HCT116 (cell line): Measurements from ENCODE around the gene LDHAL6B. TPM values are rescaled to one million over a fixed set of nuclear protein-coding genes. Genes with fewer than 3 reads are reported as not detected.

ENCODE experiments used
- ATAC-seq: fragments of 200-7000 bp; cut with Tn5 transposase; 2 replicates; pipeline ENCODE4 v1.9.1; 2020; ENCODE audit warnings: mild to moderate bottlenecking, moderate library complexity
- BruUV-seq: library from RNA; stranded (reverse); fragments of 400-500 nt; replicated peaks from 2 replicates; lab custom pipeline; 2021; lab: Mats Ljungman, UMichigan
- CTCF ChIA-PET: fragments of 300-600 bp; sonication (Branson Sonifier 250); formaldehyde crosslinking; loops from one replicate; lab custom pipeline; 2021; ENCODE audit warnings: antibody characterized with exemption; lab: Charles Lee
- POLR2A ChIA-PET: fragments of 300-600, 350-600 bp; sonication (Branson Sonifier 250); formaldehyde crosslinking; loops from one replicate; lab custom pipeline; 2021; ENCODE audit warnings: antibody characterized with exemption; lab: Charles Lee
- RAD21 ChIA-PET, 2 experiments: fragments of 300-600 bp; sonication (Branson Sonifier 250); formaldehyde crosslinking; loops; one replicate each; lab custom pipeline; 2023; ENCODE audit warnings: low total read pairs in 2 of 2; ENCODE audit not compliant: uncharacterized antibody in 2 of 2, unreplicated experiment in 2 of 2, low non-redundant PET in 1 of 2; lab: Charles Lee
- DNase-seq: peaks from one replicate; pipeline ENCODE4 v3.0.0-alpha.2; 2010; ENCODE audit warnings: low read depth, low spot score
- H2AFZ ChIP-seq: fragments of 200-600 bp; shearing (Covaris generic), sonication (generic); 2 replicates; pipeline ENCODE4 v1.6.1; 2017; ENCODE audit warnings: low read depth, mixed run types, mixed read lengths, antibody characterized with exemption, low read length; ENCODE audit not compliant: poor library complexity, severe bottlenecking
- H3K27ac ChIP-seq: 2 replicates; pipeline ENCODE4 v1.5.1; 2012; ENCODE audit warnings: low read depth, low read length
- H3K27me3 ChIP-seq: fragments of 200-600 bp; sonication (generic); 2 replicates; pipeline ENCODE4 v1.6.1; 2016; ENCODE audit warnings: mixed run types, low read length, mixed read lengths; ENCODE audit not compliant: insufficient read depth
- H3K36me3 ChIP-seq, 2 experiments: fragments of 200-500 bp in 1 of 2; fragments of 200-600 bp in 1 of 2; sonication (Bioruptor generic) in 1 of 2; sonication (generic) in 1 of 2; 2 replicates each; pipeline versions ENCODE4 v1.5.1 to v1.6.1; 2014 to 2016; ENCODE audit warnings: low read length in 2 of 2, inconsistent platforms in 1 of 2, mixed read lengths in 1 of 2, mixed run types in 1 of 2; ENCODE audit not compliant: insufficient read depth in 2 of 2, control insufficient read depth in 1 of 2
- H3K4me1 ChIP-seq, 2 experiments: fragments of 200-600 bp in 1 of 2; sonication (generic) in 1 of 2; 2 replicates each; pipeline versions ENCODE4 v1.5.1 to v1.6.1; 2012 to 2017; ENCODE audit warnings: low read length in 2 of 2, inconsistent platforms in 1 of 2, mild to moderate bottlenecking in 1 of 2, mixed read lengths in 1 of 2, mixed run types in 1 of 2, moderate library complexity in 1 of 2; ENCODE audit not compliant: insufficient read depth in 2 of 2, control insufficient read depth in 1 of 2
- H3K4me2 ChIP-seq: fragments of 200-600 bp; sonication (generic); 2 replicates; pipeline ENCODE4 v1.6.1; 2017; ENCODE audit warnings: mixed run types, low read length, mixed read lengths
- H3K4me3 ChIP-seq, 2 experiments: fragments of 200-600 bp in 1 of 2; sonication (generic) in 1 of 2; replicated peaks in 1 of 2; 2 replicates each; pipeline ENCODE4 v1.5.1; 2011 to 2016; ENCODE audit warnings: low read length in 2 of 2, control low read depth in 1 of 2, low read depth in 1 of 2, mild to moderate bottlenecking in 1 of 2, mixed read lengths in 1 of 2, mixed run types in 1 of 2
- H3K79me2 ChIP-seq: fragments of 200-600 bp; sonication (generic); 2 replicates; pipeline ENCODE4 v1.6.1; 2017; ENCODE audit warnings: mild to moderate bottlenecking, mixed run types, low read length, moderate library complexity, mixed read lengths; ENCODE audit not compliant: insufficient read depth
- H3K9ac ChIP-seq: fragments of 200-600 bp; sonication (generic); 2 replicates; pipeline ENCODE4 v1.6.1; 2016; ENCODE audit warnings: low read length, mixed read lengths
- H3K9me2 ChIP-seq: fragments of 200-600 bp; sonication (generic), shearing (Covaris generic); 2 replicates; pipeline ENCODE4 v1.6.1; 2017; ENCODE audit warnings: mixed run types, mild to moderate bottlenecking, moderate library complexity; ENCODE audit not compliant: insufficient read depth
- H3K9me3 ChIP-seq, 2 experiments: fragments of 200-500 bp in 1 of 2; fragments of 200-600 bp in 1 of 2; sonication (Bioruptor generic) in 1 of 2; sonication (generic) in 1 of 2; 2 replicates each; pipeline ENCODE4 v1.6.1; 2014 to 2017; ENCODE audit warnings: low read length in 2 of 2, mixed read lengths in 2 of 2, inconsistent platforms in 1 of 2, low read depth in 1 of 2, mild to moderate bottlenecking in 1 of 2, mixed run types in 1 of 2, moderate library complexity in 1 of 2; ENCODE audit not compliant: control insufficient read depth in 1 of 2, insufficient read depth in 1 of 2
- H4K20me1 ChIP-seq: fragments of 200-600 bp; sonication (generic), shearing (Covaris generic); 2 replicates; pipeline ENCODE4 v1.6.1; 2017; ENCODE audit warnings: mixed run types, mild to moderate bottlenecking, moderate library complexity; ENCODE audit not compliant: insufficient read depth
- ATF3 ChIP-seq: IDR thresholded peaks from 2 replicates; pipeline ENCODE4 v1.6.1; 2012
- CTCF ChIP-seq, 3 experiments: fragments of 200-600 bp in 1 of 3; sonication (generic) in 1 of 3; IDR thresholded peaks in 2 of 3; conservative IDR thresholded peaks in 1 of 3; 2 replicates each; pipeline ENCODE4 v1.5.1; 2012 to 2017; ENCODE audit warnings: low read depth in 2 of 3, low read length in 2 of 3, antibody characterized with exemption in 1 of 3, borderline replicate concordance in 1 of 3, control low read depth in 1 of 3, mild to moderate bottlenecking in 1 of 3, mixed read lengths in 1 of 3, mixed run types in 1 of 3, moderate library complexity in 1 of 3; ENCODE audit not compliant: insufficient read depth in 1 of 3
- EZH2 ChIP-seq: fragments of 200-600 bp; sonication (generic); IDR thresholded peaks from 2 replicates; pipeline ENCODE4 v1.6.1; 2017; ENCODE audit warnings: antibody characterized with exemption, mixed run types
- RAD21 ChIP-seq: IDR thresholded peaks from 2 replicates; pipeline ENCODE4 v1.6.1; 2012; ENCODE audit warnings: low read depth, mild to moderate bottlenecking
- REST ChIP-seq: IDR thresholded peaks from 2 replicates; pipeline ENCODE4 v1.6.1; 2012; ENCODE audit warnings: low read depth
- SIN3A ChIP-seq: IDR thresholded peaks from 2 replicates; pipeline ENCODE4 v1.6.1; 2012; ENCODE audit warnings: low read depth
- SP1 ChIP-seq: IDR thresholded peaks from 2 replicates; pipeline ENCODE4 v1.6.1; 2012; ENCODE audit warnings: low read depth
- SRF ChIP-seq: IDR thresholded peaks from 2 replicates; pipeline ENCODE4 v1.6.1; 2012; ENCODE audit warnings: low read depth
- intact Hi-C: fragments of 100-400 bp; cut with micrococcal nuclease; formaldehyde crosslinking; loops from 2 replicates; pipeline ENCODE4 v1.10.0; 2022
- total RNA-seq: library from RNA; stranded (reverse); gene quantifications from one replicate; pipeline ENCODE4 v1.2.1, GENCODE V29; 2021; ENCODE audit not compliant: unreplicated experiment
- TF ChIP-seq, protein P1 (sequence below): IDR thresholded peaks from 2 replicates; pipeline ENCODE4 v1.6.1; 2011; ENCODE audit warnings: mild to moderate bottlenecking, low read length, moderate library complexity; ENCODE audit not compliant: insufficient replicate concordance; ENCODE audit errors: extremely low read depth

Gene LDHAL6B
- total RNA-seq, 1 experiment from 2014 or later, result not detected

DNA sequence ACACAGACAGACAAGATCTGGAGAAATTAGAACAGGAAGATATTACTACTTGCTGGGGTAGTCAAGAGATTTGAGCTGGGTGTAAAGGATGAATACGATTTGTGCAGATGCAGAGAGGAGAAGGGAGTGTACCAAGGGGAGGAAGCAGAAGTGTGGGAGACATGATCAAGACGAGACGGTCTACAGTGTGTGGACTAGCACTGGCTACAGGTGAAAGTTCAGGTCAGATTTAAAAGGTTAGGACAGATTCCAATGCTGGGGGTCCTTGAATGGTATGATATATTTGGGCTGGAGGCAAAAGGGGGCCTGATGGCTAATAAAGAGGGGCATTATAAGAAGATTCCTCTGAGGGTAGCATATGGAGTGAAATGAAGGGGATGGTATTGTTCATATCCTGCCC is 12.1 kb downstream of the LDHAL6B start:
- no peak overlapping the region for H3K9ac ChIP-seq
- DNase-seq, result no peak
- no peak overlapping the region for H3K27ac ChIP-seq
- ChIA-PET CTCF (no interaction called here), POLR2A (no interaction called here), RAD21 (no interaction called here)
- H3K4me1 ChIP-seq, result no peaks in the 10 kb centered on the region
- H2AFZ ChIP-seq, result no peak overlapping the region
- ATAC-seq, result no peak
- H3K79me2 ChIP-seq, result no peaks in the 10 kb centered on the region
- TF ChIP-seq, protein P1, sequence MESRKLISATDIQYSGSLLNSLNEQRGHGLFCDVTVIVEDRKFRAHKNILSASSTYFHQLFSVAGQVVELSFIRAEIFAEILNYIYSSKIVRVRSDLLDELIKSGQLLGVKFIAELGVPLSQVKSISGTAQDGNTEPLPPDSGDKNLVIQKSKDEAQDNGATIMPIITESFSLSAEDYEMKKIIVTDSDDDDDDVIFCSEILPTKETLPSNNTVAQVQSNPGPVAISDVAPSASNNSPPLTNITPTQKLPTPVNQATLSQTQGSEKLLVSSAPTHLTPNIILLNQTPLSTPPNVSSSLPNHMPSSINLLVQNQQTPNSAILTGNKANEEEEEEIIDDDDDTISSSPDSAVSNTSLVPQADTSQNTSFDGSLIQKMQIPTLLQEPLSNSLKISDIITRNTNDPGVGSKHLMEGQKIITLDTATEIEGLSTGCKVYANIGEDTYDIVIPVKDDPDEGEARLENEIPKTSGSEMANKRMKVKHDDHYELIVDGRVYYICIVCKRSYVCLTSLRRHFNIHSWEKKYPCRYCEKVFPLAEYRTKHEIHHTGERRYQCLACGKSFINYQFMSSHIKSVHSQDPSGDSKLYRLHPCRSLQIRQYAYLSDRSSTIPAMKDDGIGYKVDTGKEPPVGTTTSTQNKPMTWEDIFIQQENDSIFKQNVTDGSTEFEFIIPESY, result no peak
- TF ChIP-seq CTCF (IDR thresholded peaks at IDR 0.05 in 2 of 3, conservative IDR thresholded peaks at IDR 0.05 in 1 of 3; ENCODE audit: borderline replicate concordance in 1 of 3, insufficient read depth in 1 of 3, low read depth in 2 of 3, low read length in 2 of 3) (no peak), SP1 (no peak), SRF (no peak), REST (no peak), EZH2 (no peak), ATF3 (no peak), RAD21 (no peak), SIN3A (no peak)
- no peaks in the 10 kb centered on the region for H3K9me3 ChIP-seq
- no peaks in the 10 kb centered on the region for H3K27me3 ChIP-seq
- no peak overlapping the region for H3K4me2 ChIP-seq
- H4K20me1 ChIP-seq, result no peaks in the 10 kb centered on the region
- no TSS peak for BruUV-seq
- no peak overlapping the region for H3K4me3 ChIP-seq
- intact Hi-C loops, result no loop called here
- no peaks in the 10 kb centered on the region for H3K9me2 ChIP-seq
- H3K36me3 ChIP-seq, result peaks cover 9 to 27% of the 10 kb centered on the region in 2 experiments; a peak in 3 of 4 replicates
